Subcutaneous adipose tissue (tissue), 4 donors: Measurements from ENCODE around the gene DLG5. TPM values are rescaled to one million over a fixed set of nuclear protein-coding genes. Genes with fewer than 3 reads are reported as not detected.

ENCODE experiments used
- CTCF ChIP-seq: fragments of 450-650 bp; IDR thresholded peaks from one replicate; pipeline ENCODE4 v1.5.1; 2016; ENCODE audit warnings: low read depth, mild to moderate bottlenecking, control low read depth, antibody characterized with exemption, moderate library complexity
- total RNA-seq, 4 donors: library from RNA; depleted of rRNA; stranded (reverse); fragments of >200 nt; gene quantifications; one replicate each; pipeline ENCODE4 v1.1.0, GENCODE V29; 2016

DLG5 gene
- total RNA-seq, 4 donors from 2014 or later: 23.0 to 59.5 (median 33.7) TPM

- no peak for TF ChIP-seq CTCF
Measured at GRCh38 chr10:77879065-77879464, 47.5 kb downstream of the DLG5 start.

GRCh38 chr10:77877441-77878344 is 48.9 kb downstream of the DLG5 start:
- no peak for TF ChIP-seq CTCF

- TF ChIP-seq CTCF: no peak
Measured at GRCh38 chr10:77875730-77876129, 50.8 kb downstream of the DLG5 start.

- TF ChIP-seq CTCF: no peak
Measured at GRCh38 chr10:77874872-77875271, 51.7 kb downstream of the DLG5 start.

GRCh38 chr10:77873536-77874380 is 52.8 kb downstream of the DLG5 start:
- no peak for TF ChIP-seq CTCF

- TF ChIP-seq CTCF: no peak
Measured at GRCh38 chr10:77872947-77873535, 53.5 kb downstream of the DLG5 start.
